Stomach (tissue), 9 donors: ENCODE measurements around the gene FAM83E. TPM values are rescaled to one million over a fixed set of nuclear protein-coding genes. Genes with fewer than 3 reads are reported as not detected.

ENCODE experiments used
- DNase-seq, 2 donors: peaks; one replicate each; pipeline versions ENCODE4 v3.0.0 to v3.0.0-alpha.2; 2013 to 2019
- H3K27ac ChIP-seq, 5 donors: fragments of 200-600 bp in 4 of 5; sonication (generic) in 4 of 5; one replicate each; pipeline ENCODE4 v1.5.1; 2013 to 2019; ENCODE audit warnings: mild to moderate bottlenecking in 1 of 5, moderate library complexity in 1 of 5
- H3K27me3 ChIP-seq, 3 donors: fragments of 200-600 bp; sonication (generic); one replicate each; pipeline ENCODE4 v1.5.1; 2017 to 2019; ENCODE audit warnings: mixed run types in 1 of 3
- H3K36me3 ChIP-seq, 4 donors: fragments of 200-600 bp; sonication (generic); 1 replicate in 3 of 4; 2 replicates in 1 of 4; pipeline ENCODE4 v1.5.1; 2016 to 2019
- H3K4me1 ChIP-seq, 4 donors: fragments of 200-600 bp; sonication (generic); one replicate each; pipeline ENCODE4 v1.5.1; 2016 to 2019
- H3K4me3 ChIP-seq, 4 donors: fragments of 200-600 bp; sonication (generic) in 3 of 4; one replicate each; pipeline ENCODE4 v1.5.1; 2016 to 2019; ENCODE audit warnings: mild to moderate bottlenecking in 1 of 4
- H3K9me3 ChIP-seq, 4 donors: fragments of 200-600 bp; sonication (generic); one replicate each; pipeline ENCODE4 v1.5.1; 2016 to 2019
- CTCF ChIP-seq, 7 experiments: fragments of 450-650 bp in 4 of 7; fragments of 200-600 bp in 3 of 7; sonication (generic) in 3 of 7; IDR thresholded peaks; one replicate each; pipeline ENCODE4 v1.5.1; 2016 to 2019; ENCODE audit warnings: antibody characterized with exemption in 7 of 7, control low read depth in 2 of 7, mild to moderate bottlenecking in 1 of 7
- EP300 ChIP-seq: sonication (generic); formaldehyde crosslinking; IDR thresholded peaks from one replicate; pipeline ENCODE4 v1.6.1; 2017; ENCODE audit warnings: antibody characterized with exemption
- POLR2A ChIP-seq, 4 donors: fragments of 450-650 bp; IDR thresholded peaks; one replicate each; pipeline ENCODE4 v1.6.1; 2016; ENCODE audit warnings: antibody characterized with exemption in 4 of 4, control low read depth in 2 of 4, mild to moderate bottlenecking in 1 of 4, moderate library complexity in 1 of 4
- POLR2AphosphoS5 ChIP-seq, 3 donors: sonication (generic); formaldehyde crosslinking; IDR thresholded peaks; one replicate each; pipeline ENCODE4 v1.6.1; 2016; ENCODE audit warnings: antibody characterized with exemption in 3 of 3
- WGBS, 5 donors: extraction: QIAGEN DNeasy Blood & Tissue Kit in 3 of 5; methylation state at CpG; one replicate each; pipeline versions ENCODE4 v1.1.5 to v1.1.7; 2013 to 2018; 5-methylcytosine and 5-hydroxymethylcytosine counted together
- intact Hi-C: fragments of 100-400 bp; cut with DNase I; formaldehyde crosslinking; loops from one replicate; pipeline ENCODE4 v1.15.1; 2023; ENCODE audit warnings: low total_unique reads
- polyA plus RNA-seq, 3 donors: library from polyadenylated mRNA; stranded (reverse); fragments of 200-250 nt; gene quantifications; one replicate each; pipeline ENCODE4 v1.2.3, GENCODE V29; 2013
- total RNA-seq, 5 donors: library from RNA; depleted of rRNA; stranded (reverse); fragments of >200 nt; gene quantifications; one replicate each; pipeline versions ENCODE4 v1.1.0 to v1.2.3, GENCODE V29; 2014 to 2016
- donor health status: healthy with polysubstance abuse.
- donor health status: Bipolar disorder and iron deficiency.
- donor health status: healthy.

The FAM83E gene
- total and polyA plus RNA-seq, 8 donors: 13.3 to 275 (median 46.3) TPM

DNA sequence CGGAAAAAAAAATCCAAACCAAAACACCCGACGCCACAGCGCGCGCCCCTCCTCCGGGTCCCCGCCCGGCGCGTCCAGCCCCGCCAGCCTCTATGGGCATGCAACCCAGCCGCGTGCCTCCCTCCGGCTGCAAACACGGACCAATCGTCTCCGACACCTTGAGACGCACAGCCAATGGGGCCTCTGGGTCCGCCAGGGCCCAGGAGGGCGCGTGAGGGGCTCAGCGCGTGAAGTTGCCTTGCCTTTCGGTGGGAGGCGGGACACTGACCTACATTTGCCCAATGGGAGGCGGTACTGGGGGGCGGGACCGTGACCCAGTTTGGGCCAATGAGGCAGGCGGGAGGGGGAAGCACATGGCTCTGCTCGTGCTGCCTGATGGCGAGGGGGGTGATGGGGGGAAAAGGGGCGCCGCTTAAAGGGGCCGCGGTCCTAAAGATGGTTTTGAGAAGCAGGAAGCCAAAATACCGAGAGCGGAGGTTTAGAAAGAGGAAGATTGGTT is 22.6 kb upstream of the FAM83E start:
- 0 to 2% (median 1%) methylated on average over 16 to 38 of the region's 38 CpGs for WGBS, 5 donors
- TF ChIP-seq POLR2AphosphoS5 (IDR thresholded peaks at IDR 0.05) (peak; percentile 42 to 92 (median 89)), EP300 (no peak), CTCF (IDR thresholded peaks at IDR 0.05) (peak in 1 of 7 experiments; percentile 16), POLR2A (IDR thresholded peaks at IDR 0.05) (no peak)
- peak; percentile 99 to 100 for DNase-seq
- H3K27ac ChIP-seq: peak overlapping the region; percentile 90 to 98 (median 96)
- peaks cover 50 to 73% (median 62%) of the 10 kb centered on the region in 4 donors for H3K4me1 ChIP-seq
- H3K27me3 ChIP-seq: no peaks in the 10 kb centered on the region
- peak overlapping the region; percentile 62 to 81 (median 76) for H3K4me3 ChIP-seq
- peaks cover 0 to 6% (median 5%) of the 10 kb centered on the region in 4 donors for H3K36me3 ChIP-seq
- no peaks in the 10 kb centered on the region for H3K9me3 ChIP-seq
- intact Hi-C loops: no loop called here

DNA sequence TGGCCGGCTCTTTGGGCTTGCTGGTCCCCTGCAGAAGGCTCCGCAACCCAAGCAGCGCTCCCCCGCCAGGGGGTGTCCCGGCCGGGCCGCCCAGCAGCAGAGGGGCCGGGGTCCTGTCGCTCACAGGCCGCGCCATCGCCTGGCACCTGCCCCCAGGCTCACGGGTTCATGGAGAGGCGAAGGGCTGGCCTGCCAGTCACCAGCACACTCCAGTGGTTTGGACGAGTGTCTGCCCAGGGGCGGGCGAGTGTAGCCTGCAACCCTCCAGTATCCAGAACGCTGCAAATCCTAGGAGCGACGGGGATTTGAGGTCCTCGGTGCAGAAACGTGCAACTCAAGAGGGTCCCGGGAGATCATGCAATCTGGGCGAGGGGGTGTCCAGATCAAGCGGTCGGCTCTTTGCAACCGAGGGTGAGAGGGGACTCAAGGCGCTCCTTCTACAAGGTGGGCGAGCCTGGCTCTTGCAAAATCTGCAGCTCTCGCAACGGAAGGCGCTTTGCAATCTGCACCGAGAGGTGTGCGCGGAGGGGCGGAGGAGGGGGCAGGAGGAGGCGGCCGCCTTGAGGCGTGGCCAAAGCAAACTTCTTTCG is 22.1 kb upstream of the FAM83E start, which contains the start of gene DBP:
Gene DBP, minus strand, starts transcription at position 521 of the 590 bp plus-strand sequence. Its CDS starts 385 bp downstream, at position 136.
- peak in 1 of 2 donors; percentile 45 for DNase-seq
- TF ChIP-seq EP300: no peak
- TF ChIP-seq CTCF (IDR thresholded peaks at IDR 0.05): no peak
- TF ChIP-seq POLR2A (IDR thresholded peaks at IDR 0.05): no peak
- TF ChIP-seq POLR2AphosphoS5 (IDR thresholded peaks at IDR 0.05): no peak
- intact Hi-C loops: no loop called here
- Histone ChIP-seq H3K9me3 (no peaks in the 10 kb centered on the region), H3K27me3 (no peaks in the 10 kb centered on the region), H3K4me3 (peak within 1 kb of the TSS; percentile 62 to 81 (median 76)), H3K27ac (peak within 1 kb of the TSS; percentile 90 to 98 (median 96)), H3K36me3 (peaks cover 0 to 12% (median 7%) of the 10 kb centered on the region in 4 donors), H3K4me1 (peaks cover 54 to 79% (median 66%) of the 10 kb centered on the region in 4 donors)
- WGBS, 5 donors: 0 to 1% (median 0%) methylated on average over 29 to 40 of the region's 40 CpGs

- no peaks in the 10 kb centered on the region for H3K9me3 ChIP-seq
Observed at GRCh38 chr19:48635966-48636858, 21.3 kb upstream of the FAM83E start.

More at GRCh38 chr19:48635966-48636858, 21.3 kb upstream of the FAM83E start:
- Histone ChIP-seq H3K4me1 (peaks cover 56 to 83% (median 72%) of the 10 kb centered on the region in 4 donors), H3K27me3 (no peaks in the 10 kb centered on the region), H3K36me3 (peaks cover 0 to 16% (median 9%) of the 10 kb centered on the region in 4 donors), H3K27ac (peak overlapping the region; percentile 90 to 98 (median 96)), H3K4me3 (peak overlapping the region; percentile 62 to 81 (median 76))
- intact Hi-C loops: no loop called here
- DNase-seq: peak in 1 of 2 donors; percentile 77
- WGBS, 5 donors: 0 to 2% (median 1%) methylated on average over 26 to 35 of the region's 35 CpGs
- TF ChIP-seq POLR2AphosphoS5 (IDR thresholded peaks at IDR 0.05) (no peak), CTCF (IDR thresholded peaks at IDR 0.05) (no peak), EP300 (no peak), POLR2A (IDR thresholded peaks at IDR 0.05) (no peak)
